Measurements from ENCODE around the gene MYH3. TPM values are rescaled to one million over a fixed set of nuclear protein-coding genes. Genes with fewer than 3 reads are reported as not detected.

MYH3 gene
- total RNA-seq, 1 donor from 2014 or later = 6,986 TPM

DNA sequence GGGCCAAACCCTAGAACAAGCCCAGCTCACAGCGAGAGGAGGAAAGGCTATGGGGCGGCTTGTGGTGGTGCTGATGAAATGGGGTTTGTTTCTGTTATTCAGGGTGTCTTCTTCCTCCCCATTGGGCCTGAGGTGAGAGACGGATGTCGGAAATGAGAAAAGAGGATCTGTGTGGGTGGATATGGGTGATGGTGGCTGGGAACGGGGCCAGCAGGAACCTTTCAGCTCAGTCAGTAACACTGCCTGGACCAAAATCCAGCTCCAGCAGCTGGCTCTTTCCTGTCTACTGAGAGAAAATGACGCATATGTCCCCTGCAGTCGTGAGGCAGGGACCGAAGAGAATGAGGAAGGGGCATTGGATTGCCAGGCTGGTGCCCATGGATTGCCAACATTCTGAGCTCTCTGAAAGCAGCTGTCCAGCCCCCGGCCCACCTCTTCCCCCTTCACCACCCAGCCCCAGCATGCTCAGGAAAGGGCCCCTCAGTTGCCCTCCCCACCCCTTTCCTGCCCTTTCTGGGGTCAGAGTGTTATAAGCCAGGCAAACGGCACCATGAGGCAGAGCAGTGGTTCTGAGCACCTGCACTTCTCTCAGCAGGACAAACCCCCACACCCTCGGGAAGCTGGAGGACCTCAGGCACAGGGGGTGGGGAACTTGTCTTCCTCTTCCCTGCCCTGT, 4.0 kb downstream of the MYH3 start:
- Histone ChIP-seq H3K36me3 (ENCODE audit: control insufficient read depth in 3 of 3, insufficient read depth in 3 of 3, low read length in 3 of 3) (peaks cover 0 to 11% (median 0%) of the 10 kb centered on the region in 3 donors), H3K27ac (ENCODE audit: low read depth, low read length) (no peak overlapping the region), H3K9ac (ENCODE audit: low read depth in 1 of 3, low read length in 3 of 3) (no peak overlapping the region), H3K9me3 (ENCODE audit: control insufficient read depth in 3 of 3, low read length in 3 of 3) (no peaks in the 10 kb centered on the region), H3K27me3 (ENCODE audit: control insufficient read depth in 3 of 3, insufficient read depth in 3 of 3, low read length in 3 of 3) (no peaks in the 10 kb centered on the region), H3K4me3 (ENCODE audit: low read length in 3 of 3) (no peak overlapping the region), H3K4me1 (ENCODE audit: control insufficient read depth in 3 of 3, insufficient read depth in 3 of 3, low read length in 3 of 3) (peaks cover 4 to 8% (median 7%) of the 10 kb centered on the region in 3 donors)

GRCh38 chr17:10651927-10652326, 5.2 kb downstream of the MYH3 start:
- no peak overlapping the region for H3K9ac ChIP-seq (ENCODE audit: low read depth in 1 of 3, low read length in 3 of 3)
- no peak overlapping the region for H3K4me3 ChIP-seq (ENCODE audit: low read length in 3 of 3)
- H3K4me1 ChIP-seq (ENCODE audit: control insufficient read depth in 3 of 3, insufficient read depth in 3 of 3, low read length in 3 of 3) = peaks cover 3 to 4% (median 3%) of the 10 kb centered on the region in 3 donors
- peaks cover 0 to 11% (median 0%) of the 10 kb centered on the region in 3 donors for H3K36me3 ChIP-seq (ENCODE audit: control insufficient read depth in 3 of 3, insufficient read depth in 3 of 3, low read length in 3 of 3)
- H3K27ac ChIP-seq (ENCODE audit: low read depth, low read length) = no peak overlapping the region
- no peaks in the 10 kb centered on the region for H3K9me3 ChIP-seq (ENCODE audit: control insufficient read depth in 3 of 3, low read length in 3 of 3)
- H3K27me3 ChIP-seq (ENCODE audit: control insufficient read depth in 3 of 3, insufficient read depth in 3 of 3, low read length in 3 of 3) = no peaks in the 10 kb centered on the region

GRCh38 chr17:10649602-10650001, 7.5 kb downstream of the MYH3 start:
- Histone ChIP-seq H3K27me3 (ENCODE audit: control insufficient read depth in 3 of 3, insufficient read depth in 3 of 3, low read length in 3 of 3) (no peaks in the 10 kb centered on the region), H3K4me1 (ENCODE audit: control insufficient read depth in 3 of 3, insufficient read depth in 3 of 3, low read length in 3 of 3) (peaks cover 3 to 9% (median 3%) of the 10 kb centered on the region in 3 donors), H3K9me3 (ENCODE audit: control insufficient read depth in 3 of 3, low read length in 3 of 3) (no peaks in the 10 kb centered on the region), H3K9ac (ENCODE audit: low read depth in 1 of 3, low read length in 3 of 3) (no peak overlapping the region), H3K36me3 (ENCODE audit: control insufficient read depth in 3 of 3, insufficient read depth in 3 of 3, low read length in 3 of 3) (peaks cover 0 to 15% (median 3%) of the 10 kb centered on the region in 3 donors), H3K27ac (ENCODE audit: low read depth, low read length) (no peak overlapping the region), H3K4me3 (ENCODE audit: low read length in 3 of 3) (no peak overlapping the region)

DNA sequence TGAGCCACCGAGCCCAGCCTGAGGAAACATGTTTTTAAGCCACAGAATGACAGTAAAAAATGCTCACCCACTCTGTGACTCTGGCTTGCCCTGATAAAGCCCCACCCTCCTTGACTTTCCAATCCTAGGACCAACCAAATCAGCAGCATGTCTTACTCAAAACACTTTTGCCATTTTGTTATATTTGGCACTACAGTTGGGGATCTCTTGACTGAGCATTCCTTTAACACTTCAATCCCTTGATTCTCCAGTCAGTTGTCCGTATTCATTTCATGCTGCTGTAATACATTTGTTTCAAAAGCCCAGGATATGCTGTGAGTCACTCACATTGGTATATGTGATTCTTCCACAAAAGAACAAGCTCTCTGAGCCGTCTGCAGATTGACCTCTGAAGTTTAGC, 8.2 kb downstream of the MYH3 start:
- peaks cover 3 to 15% (median 3%) of the 10 kb centered on the region in 3 donors for H3K4me1 ChIP-seq (ENCODE audit: control insufficient read depth in 3 of 3, insufficient read depth in 3 of 3, low read length in 3 of 3)
- H3K9ac ChIP-seq (ENCODE audit: low read depth in 1 of 3, low read length in 3 of 3) = no peak overlapping the region
- no peak overlapping the region for H3K4me3 ChIP-seq (ENCODE audit: low read length in 3 of 3)
- H3K9me3 ChIP-seq (ENCODE audit: control insufficient read depth in 3 of 3, low read length in 3 of 3) = no peaks in the 10 kb centered on the region
- H3K27me3 ChIP-seq (ENCODE audit: control insufficient read depth in 3 of 3, insufficient read depth in 3 of 3, low read length in 3 of 3) = no peaks in the 10 kb centered on the region
- H3K27ac ChIP-seq (ENCODE audit: low read depth, low read length) = no peak overlapping the region
- peaks cover 0 to 15% (median 3%) of the 10 kb centered on the region in 3 donors for H3K36me3 ChIP-seq (ENCODE audit: control insufficient read depth in 3 of 3, insufficient read depth in 3 of 3, low read length in 3 of 3)

DNA sequence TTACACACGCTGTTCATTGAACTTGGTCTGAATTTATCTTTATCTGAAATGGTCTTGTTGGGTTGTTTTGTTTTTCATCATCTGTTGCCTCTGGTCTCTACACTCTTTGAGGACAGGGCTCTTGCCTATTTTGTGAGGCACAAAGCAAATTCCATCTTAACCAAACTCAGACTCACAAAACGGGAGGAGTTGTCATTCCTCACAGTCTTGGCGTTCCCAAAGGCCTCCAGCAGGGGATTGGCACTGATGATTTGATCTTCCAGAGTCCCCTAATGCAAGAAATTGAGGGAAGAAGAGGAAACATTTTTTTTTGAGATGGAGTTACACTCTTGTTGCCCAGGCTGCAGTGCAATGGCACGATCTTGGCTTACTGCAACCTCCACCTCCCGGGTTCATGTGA, 8.7 kb downstream of the MYH3 start:
- H3K4me3 ChIP-seq (ENCODE audit: low read length in 3 of 3) = no peak overlapping the region
- H3K36me3 ChIP-seq (ENCODE audit: control insufficient read depth in 3 of 3, insufficient read depth in 3 of 3, low read length in 3 of 3) = peaks cover 0 to 15% (median 3%) of the 10 kb centered on the region in 3 donors

DNA sequence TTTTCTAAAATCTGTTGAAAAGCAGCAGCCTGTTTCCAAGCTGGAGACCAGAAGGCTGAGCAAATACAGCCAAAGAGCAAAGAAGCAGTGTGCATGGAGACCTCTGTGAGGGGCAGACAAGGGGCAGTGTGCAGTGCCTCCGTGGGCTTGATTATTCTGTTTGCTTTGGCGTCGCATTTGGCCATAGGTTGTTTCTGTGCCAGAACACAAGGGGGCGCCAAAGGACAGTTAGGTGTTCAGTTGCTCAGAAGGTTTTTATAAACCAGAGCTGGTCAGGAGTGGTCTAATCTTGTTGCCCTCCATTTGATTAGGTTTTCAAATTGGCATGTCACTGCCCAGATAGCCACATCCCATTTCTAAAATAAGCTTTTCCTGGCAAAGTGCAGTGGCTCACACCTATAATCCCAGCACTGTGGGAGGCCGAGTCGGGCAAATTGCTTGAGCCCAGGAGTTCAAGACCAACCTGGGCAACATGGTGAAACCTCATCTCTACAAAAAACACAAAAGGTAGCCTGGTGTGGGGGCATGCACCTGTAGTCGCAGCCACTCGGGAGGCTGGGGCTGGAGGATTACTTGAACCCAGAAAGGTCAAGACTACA, 10.6 kb downstream of the MYH3 start:
- no peaks in the 10 kb centered on the region for H3K27me3 ChIP-seq (ENCODE audit: control insufficient read depth in 3 of 3, insufficient read depth in 3 of 3, low read length in 3 of 3)
- peak overlapping the region in 1 of 3 donors; percentile 34 for H3K9ac ChIP-seq (ENCODE audit: low read depth in 1 of 3, low read length in 3 of 3)
- H3K9me3 ChIP-seq (ENCODE audit: control insufficient read depth in 3 of 3, low read length in 3 of 3) = no peaks in the 10 kb centered on the region
- peaks cover 3 to 15% (median 3%) of the 10 kb centered on the region in 3 donors for H3K4me1 ChIP-seq (ENCODE audit: control insufficient read depth in 3 of 3, insufficient read depth in 3 of 3, low read length in 3 of 3)
- peaks cover 9 to 27% (median 9%) of the 10 kb centered on the region in 3 donors for H3K36me3 ChIP-seq (ENCODE audit: control insufficient read depth in 3 of 3, insufficient read depth in 3 of 3, low read length in 3 of 3)
- H3K4me3 ChIP-seq (ENCODE audit: low read length in 3 of 3) = no peak overlapping the region
- H3K27ac ChIP-seq (ENCODE audit: low read depth, low read length) = no peak overlapping the region

More for the DNA sequence above, 8.7 kb downstream of the MYH3 start:
- no peak overlapping the region for H3K9ac ChIP-seq (ENCODE audit: low read depth in 1 of 3, low read length in 3 of 3)
- no peaks in the 10 kb centered on the region for H3K9me3 ChIP-seq (ENCODE audit: control insufficient read depth in 3 of 3, low read length in 3 of 3)
- H3K27ac ChIP-seq (ENCODE audit: low read depth, low read length) = no peak overlapping the region
- H3K4me1 ChIP-seq (ENCODE audit: control insufficient read depth in 3 of 3, insufficient read depth in 3 of 3, low read length in 3 of 3) = peaks cover 3 to 15% (median 3%) of the 10 kb centered on the region in 3 donors
- no peaks in the 10 kb centered on the region for H3K27me3 ChIP-seq (ENCODE audit: control insufficient read depth in 3 of 3, insufficient read depth in 3 of 3, low read length in 3 of 3)

GRCh38 chr17:10640475-10640874, 16.6 kb downstream of the MYH3 start:
- H3K27me3 ChIP-seq (ENCODE audit: control insufficient read depth in 3 of 3, insufficient read depth in 3 of 3, low read length in 3 of 3) = no peaks in the 10 kb centered on the region
- no peak overlapping the region for H3K27ac ChIP-seq (ENCODE audit: low read depth, low read length)
- H3K36me3 ChIP-seq (ENCODE audit: control insufficient read depth in 3 of 3, insufficient read depth in 3 of 3, low read length in 3 of 3) = peaks cover 18 to 47% (median 27%) of the 10 kb centered on the region in 3 donors
- no peak overlapping the region for H3K4me3 ChIP-seq (ENCODE audit: low read length in 3 of 3)
- no peaks in the 10 kb centered on the region for H3K9me3 ChIP-seq (ENCODE audit: control insufficient read depth in 3 of 3, low read length in 3 of 3)
- no peak overlapping the region for H3K9ac ChIP-seq (ENCODE audit: low read depth in 1 of 3, low read length in 3 of 3)
- H3K4me1 ChIP-seq (ENCODE audit: control insufficient read depth in 3 of 3, insufficient read depth in 3 of 3, low read length in 3 of 3) = peaks cover 0 to 8% (median 0%) of the 10 kb centered on the region in 3 donors

- H3K27ac ChIP-seq (ENCODE audit: low read depth, low read length) = no peak overlapping the region
- no peak overlapping the region for H3K4me3 ChIP-seq (ENCODE audit: low read length in 3 of 3)
- H3K4me1 ChIP-seq (ENCODE audit: control insufficient read depth in 3 of 3, insufficient read depth in 3 of 3, low read length in 3 of 3) = no peaks in the 10 kb centered on the region
- no peak overlapping the region for H3K9ac ChIP-seq (ENCODE audit: low read depth in 1 of 3, low read length in 3 of 3)
- H3K36me3 ChIP-seq (ENCODE audit: control insufficient read depth in 3 of 3, insufficient read depth in 3 of 3, low read length in 3 of 3) = peaks cover 27 to 64% (median 37%) of the 10 kb centered on the region in 3 donors
- H3K27me3 ChIP-seq (ENCODE audit: control insufficient read depth in 3 of 3, insufficient read depth in 3 of 3, low read length in 3 of 3) = no peaks in the 10 kb centered on the region
- no peaks in the 10 kb centered on the region for H3K9me3 ChIP-seq (ENCODE audit: control insufficient read depth in 3 of 3, low read length in 3 of 3)
Observed at GRCh38 chr17:10638151-10638550, 19.0 kb downstream of the MYH3 start.

- Histone ChIP-seq H3K4me1 (ENCODE audit: control insufficient read depth in 3 of 3, insufficient read depth in 3 of 3, low read length in 3 of 3) (no peaks in the 10 kb centered on the region), H3K9ac (ENCODE audit: low read depth in 1 of 3, low read length in 3 of 3) (no peak overlapping the region), H3K4me3 (ENCODE audit: low read length in 3 of 3) (no peak overlapping the region), H3K27ac (ENCODE audit: low read depth, low read length) (no peak overlapping the region), H3K36me3 (ENCODE audit: control insufficient read depth in 3 of 3, insufficient read depth in 3 of 3, low read length in 3 of 3) (peaks cover 19 to 55% (median 34%) of the 10 kb centered on the region in 3 donors), H3K9me3 (ENCODE audit: control insufficient read depth in 3 of 3, low read length in 3 of 3) (no peaks in the 10 kb centered on the region), H3K27me3 (ENCODE audit: control insufficient read depth in 3 of 3, insufficient read depth in 3 of 3, low read length in 3 of 3) (no peaks in the 10 kb centered on the region)
Observed at GRCh38 chr17:10635290-10635689, 21.8 kb downstream of the MYH3 start.

DNA sequence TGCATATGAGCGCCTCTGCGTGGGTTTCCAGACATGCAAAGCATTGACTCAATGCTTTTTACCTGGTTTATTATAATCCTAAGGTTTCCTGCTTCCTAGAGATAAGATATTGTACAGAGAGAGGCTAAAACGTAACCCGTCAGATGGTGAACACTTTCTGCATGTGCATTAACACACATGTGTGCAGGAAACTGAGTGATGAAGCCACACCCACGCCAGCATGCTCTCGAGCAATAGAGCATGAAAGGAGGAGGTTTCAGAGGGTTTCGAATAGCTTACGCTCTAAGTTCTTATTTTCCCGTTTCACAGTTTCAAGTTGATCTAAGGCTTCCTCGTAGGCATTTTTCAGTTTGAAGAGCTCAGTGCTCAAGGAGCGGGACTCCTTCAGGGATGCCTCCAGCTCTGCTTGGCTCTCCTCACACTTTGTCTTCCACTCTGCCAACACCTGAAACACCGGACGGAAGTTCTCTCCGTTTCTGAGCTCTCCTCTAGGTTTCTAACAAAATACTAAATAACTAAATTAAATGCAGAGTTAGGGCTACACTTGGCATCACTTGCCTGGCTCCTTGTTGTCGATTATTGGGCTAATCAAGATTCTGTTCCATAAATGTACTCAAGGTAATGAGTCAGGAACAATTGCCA, 23.2 kb downstream of the MYH3 start:
- Histone ChIP-seq H3K4me3 (ENCODE audit: low read length in 3 of 3) (no peak overlapping the region), H3K36me3 (ENCODE audit: control insufficient read depth in 3 of 3, insufficient read depth in 3 of 3, low read length in 3 of 3) (peaks cover 23 to 55% (median 30%) of the 10 kb centered on the region in 3 donors), H3K27me3 (ENCODE audit: control insufficient read depth in 3 of 3, insufficient read depth in 3 of 3, low read length in 3 of 3) (no peaks in the 10 kb centered on the region), H3K9me3 (ENCODE audit: control insufficient read depth in 3 of 3, low read length in 3 of 3) (no peaks in the 10 kb centered on the region), H3K27ac (ENCODE audit: low read depth, low read length) (no peak overlapping the region), H3K9ac (ENCODE audit: low read depth in 1 of 3, low read length in 3 of 3) (no peak overlapping the region), H3K4me1 (ENCODE audit: control insufficient read depth in 3 of 3, insufficient read depth in 3 of 3, low read length in 3 of 3) (no peaks in the 10 kb centered on the region)
